Central memory CD8-positive, alpha-beta T cell (primary cell): ENCODE results near the gene PIK3CG.

Experiments used
- ATAC-seq: fragments of 150-1000 bp; cut with Tn5 transposase; replicated peaks from 2 replicates; pipeline ENCODE4 v1.10.0; 2022; ENCODE audit warnings: mild to moderate bottlenecking, moderate FRiP score, moderate number of reproducible peaks; ENCODE audit not compliant: poor library complexity, severe bottlenecking; ENCODE audit errors: extremely low read depth
- DNase-seq, 2 donors: peaks; one replicate each; pipeline ENCODE4 v3.0.0; 2021; ENCODE audit warnings: low spot score in 2 of 2
- H3K27ac Mint-ChIP-seq: one replicate; pipeline ENCODE4 v1.8.0; 2022; ENCODE audit warnings: low read depth, mild to moderate bottlenecking, moderate library complexity, mixed read lengths
- H3K27me3 Mint-ChIP-seq: one replicate; pipeline ENCODE4 v1.8.0; 2022; ENCODE audit warnings: mixed read lengths
- H3K36me3 Mint-ChIP-seq: one replicate; pipeline ENCODE4 v1.8.0; 2022; ENCODE audit warnings: mild to moderate bottlenecking, moderate library complexity, mixed read lengths; ENCODE audit not compliant: insufficient read depth
- H3K4me1 Mint-ChIP-seq: one replicate; pipeline ENCODE4 v1.8.0; 2022; ENCODE audit warnings: mixed read lengths
- H3K4me3 Mint-ChIP-seq: one replicate; pipeline ENCODE4 v1.8.0; 2022; ENCODE audit warnings: mild to moderate bottlenecking, moderate library complexity, mixed read lengths
- H3K9me3 Mint-ChIP-seq: one replicate; pipeline ENCODE4 v1.8.0; 2022; ENCODE audit warnings: mixed read lengths

Gene PIK3CG

DNA sequence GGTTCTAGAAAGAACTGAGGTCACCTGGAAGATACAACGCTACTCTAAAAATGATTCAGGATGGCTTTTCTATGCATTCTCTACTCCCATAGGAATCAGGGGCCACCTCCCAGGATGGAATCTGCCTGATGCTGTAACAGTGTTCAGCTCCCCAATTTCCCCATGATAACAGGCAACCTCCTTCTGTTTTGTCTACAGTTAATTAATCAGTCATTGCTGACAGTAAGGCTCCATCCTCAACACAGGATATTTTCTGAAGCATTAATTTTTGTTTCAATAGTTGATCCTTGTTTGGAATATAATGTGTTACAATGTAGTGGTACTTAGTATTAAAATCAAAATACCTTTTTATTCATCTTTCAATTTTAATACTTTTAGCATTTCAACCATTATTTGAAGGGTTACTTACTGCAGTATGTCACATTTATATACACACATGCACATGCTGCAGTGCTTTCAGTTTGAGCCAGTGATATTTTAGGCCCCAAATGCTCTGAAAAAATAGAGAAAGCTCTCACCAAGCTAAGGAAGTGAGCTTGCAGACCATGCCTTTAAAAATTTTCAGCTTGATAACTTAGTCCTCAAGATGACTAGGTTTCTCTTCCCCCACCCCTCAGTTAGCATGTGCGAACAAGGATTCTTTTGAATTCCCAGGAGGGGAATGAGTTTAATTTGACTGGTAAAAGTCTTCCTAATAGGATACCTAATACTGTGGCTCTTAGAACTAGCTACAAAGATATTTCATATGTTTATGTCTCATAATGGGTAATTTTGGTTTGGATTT lies 592 bp upstream of the PIK3CG start:
- peaks cover 69% of the 10 kb centered on the region for H3K4me1 Mint-ChIP-seq
- peak overlapping the region; percentile 87 for H3K27ac Mint-ChIP-seq
- no peaks in the 10 kb centered on the region for H3K9me3 Mint-ChIP-seq
- peaks cover 18% of the 10 kb centered on the region for H3K36me3 Mint-ChIP-seq
- ATAC-seq (peak; percentile 46), DNase-seq (no peak)
- H3K4me3 Mint-ChIP-seq = peak overlapping the region; percentile 88
- no peaks in the 10 kb centered on the region for H3K27me3 Mint-ChIP-seq

DNA sequence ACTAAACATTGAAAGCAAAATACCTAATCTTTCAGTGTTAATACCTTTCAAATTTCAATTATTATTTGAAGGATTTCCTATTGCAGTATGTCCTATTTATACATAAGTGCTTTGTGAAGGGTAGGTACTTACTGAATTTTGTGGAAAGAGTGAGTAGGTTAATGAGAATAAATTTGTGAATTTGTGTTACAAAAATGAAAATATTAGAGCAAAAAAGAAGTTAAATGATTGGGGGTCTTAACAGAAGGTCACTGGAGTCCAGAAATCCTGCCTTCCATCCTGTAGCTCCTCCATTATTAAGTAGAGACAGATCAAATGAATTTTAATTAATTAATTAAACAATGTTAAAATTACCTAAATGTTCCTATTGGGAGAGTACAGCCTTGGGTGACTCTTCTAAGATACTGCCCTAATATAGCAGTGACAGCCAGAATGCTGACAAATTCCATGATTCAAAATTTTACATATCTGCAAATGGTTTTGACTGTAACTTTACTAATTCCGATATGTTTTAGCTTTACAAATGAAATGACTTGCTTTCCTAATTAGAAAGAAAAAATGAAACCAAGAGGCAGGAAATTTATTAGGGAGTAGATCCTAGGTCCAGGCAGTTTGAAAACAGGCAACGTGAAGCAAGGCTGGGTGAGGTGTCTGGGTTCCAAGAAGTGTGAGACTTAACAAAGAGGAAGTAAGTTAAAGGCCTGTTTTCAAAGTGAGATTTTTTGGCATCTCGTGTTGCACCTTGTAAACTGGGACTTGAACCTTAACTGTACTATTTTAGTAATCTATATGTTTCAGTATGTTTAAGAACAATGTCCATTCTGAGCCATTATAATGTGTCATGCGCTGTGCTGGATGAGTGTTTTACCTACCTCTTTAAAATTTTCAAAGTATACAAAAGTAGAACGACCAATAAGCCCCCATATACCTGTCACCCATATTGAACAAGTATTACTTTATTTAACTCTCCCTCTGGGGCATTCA lies 1.5 kb downstream of the PIK3CG start:
- peak; percentile 24 for ATAC-seq

DNA sequence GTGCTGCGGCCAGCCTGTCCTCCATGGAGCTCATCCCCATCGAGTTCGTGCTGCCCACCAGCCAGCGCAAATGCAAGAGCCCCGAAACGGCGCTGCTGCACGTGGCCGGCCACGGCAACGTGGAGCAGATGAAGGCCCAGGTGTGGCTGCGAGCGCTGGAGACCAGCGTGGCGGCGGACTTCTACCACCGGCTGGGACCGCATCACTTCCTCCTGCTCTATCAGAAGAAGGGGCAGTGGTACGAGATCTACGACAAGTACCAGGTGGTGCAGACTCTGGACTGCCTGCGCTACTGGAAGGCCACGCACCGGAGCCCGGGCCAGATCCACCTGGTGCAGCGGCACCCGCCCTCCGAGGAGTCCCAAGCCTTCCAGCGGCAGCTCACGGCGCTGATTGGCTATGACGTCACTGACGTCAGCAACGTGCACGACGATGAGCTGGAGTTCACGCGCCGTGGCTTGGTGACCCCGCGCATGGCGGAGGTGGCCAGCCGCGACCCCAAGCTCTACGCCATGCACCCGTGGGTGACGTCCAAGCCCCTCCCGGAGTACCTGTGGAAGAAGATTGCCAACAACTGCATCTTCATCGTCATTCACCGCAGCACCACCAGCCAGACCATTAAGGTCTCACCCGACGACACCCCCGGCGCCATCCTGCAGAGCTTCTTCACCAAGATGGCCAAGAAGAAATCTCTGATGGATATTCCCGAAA lies 2.7 kb downstream of the PIK3CG start:
- Mint-ChIP-seq H3K9me3 (no peaks in the 10 kb centered on the region), H3K36me3 (peaks cover 38% of the 10 kb centered on the region), H3K4me1 (peaks cover 64% of the 10 kb centered on the region), H3K27ac (peak overlapping the region; percentile 87), H3K4me3 (peak overlapping the region; percentile 88), H3K27me3 (no peaks in the 10 kb centered on the region)
- DNase-seq (no peak), ATAC-seq (no peak)

More for the DNA sequence above, 1.5 kb downstream of the PIK3CG start:
- no peaks in the 10 kb centered on the region for H3K9me3 Mint-ChIP-seq
- H3K27ac Mint-ChIP-seq = peak overlapping the region; percentile 87
- H3K27me3 Mint-ChIP-seq = no peaks in the 10 kb centered on the region
- H3K4me1 Mint-ChIP-seq = peaks cover 64% of the 10 kb centered on the region
- H3K36me3 Mint-ChIP-seq = peaks cover 26% of the 10 kb centered on the region
- no peak for DNase-seq
- H3K4me3 Mint-ChIP-seq = peak overlapping the region; percentile 88

DNA sequence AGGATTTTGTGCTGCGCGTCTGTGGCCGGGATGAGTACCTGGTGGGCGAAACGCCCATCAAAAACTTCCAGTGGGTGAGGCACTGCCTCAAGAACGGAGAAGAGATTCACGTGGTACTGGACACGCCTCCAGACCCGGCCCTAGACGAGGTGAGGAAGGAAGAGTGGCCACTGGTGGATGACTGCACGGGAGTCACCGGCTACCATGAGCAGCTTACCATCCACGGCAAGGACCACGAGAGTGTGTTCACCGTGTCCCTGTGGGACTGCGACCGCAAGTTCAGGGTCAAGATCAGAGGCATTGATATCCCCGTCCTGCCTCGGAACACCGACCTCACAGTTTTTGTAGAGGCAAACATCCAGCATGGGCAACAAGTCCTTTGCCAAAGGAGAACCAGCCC lies 3.3 kb downstream of the PIK3CG start:
- Mint-ChIP-seq H3K36me3 (peaks cover 43% of the 10 kb centered on the region), H3K4me1 (peaks cover 65% of the 10 kb centered on the region), H3K9me3 (no peaks in the 10 kb centered on the region), H3K4me3 (peak overlapping the region; percentile 88), H3K27me3 (no peaks in the 10 kb centered on the region), H3K27ac (no peak overlapping the region)
- ATAC-seq (no peak), DNase-seq (no peak)

DNA sequence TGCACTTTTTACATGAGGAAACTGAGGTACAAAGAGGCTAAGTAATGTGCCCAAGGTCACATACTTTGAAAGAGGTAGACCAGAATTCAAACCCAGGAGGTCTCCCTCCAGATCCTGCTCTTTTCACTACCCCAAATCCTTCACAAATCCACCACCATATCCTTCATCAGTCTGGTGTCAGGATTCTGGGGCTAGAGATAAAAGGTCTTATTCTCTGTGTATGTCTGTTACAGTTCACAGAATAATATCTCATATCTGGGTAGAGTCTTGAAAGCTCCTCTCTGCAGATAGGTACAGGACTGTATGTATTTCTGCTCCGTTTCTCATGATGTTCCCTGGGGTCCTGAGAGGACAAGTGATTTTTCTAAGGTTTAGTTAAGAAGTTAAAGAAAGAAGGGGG lies 4.9 kb downstream of the PIK3CG start:
- Mint-ChIP-seq H3K9me3 (no peaks in the 10 kb centered on the region), H3K36me3 (peaks cover 59% of the 10 kb centered on the region), H3K4me1 (peaks cover 72% of the 10 kb centered on the region), H3K4me3 (peak overlapping the region; percentile 88), H3K27ac (peak overlapping the region; percentile 84), H3K27me3 (no peaks in the 10 kb centered on the region)
- no peak for DNase-seq
- no peak for ATAC-seq

DNA sequence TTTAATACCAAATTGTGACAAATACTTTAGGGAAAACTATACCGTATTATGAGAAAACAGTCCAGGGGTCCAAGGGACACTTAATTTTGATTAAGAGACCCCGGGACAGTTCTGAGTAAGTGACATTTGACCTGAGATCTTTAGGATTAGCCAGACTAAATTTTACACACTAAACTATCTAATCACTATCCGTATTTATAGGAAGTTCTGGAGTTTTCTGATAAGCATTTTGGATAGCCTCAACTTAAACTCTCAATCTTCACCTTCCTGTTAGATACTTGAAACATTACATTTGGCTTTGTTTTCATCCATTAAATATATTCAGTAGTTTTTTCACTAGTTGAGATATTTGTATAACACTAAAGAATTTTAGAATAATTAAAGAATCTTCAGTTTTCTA lies 5.4 kb downstream of the PIK3CG start:
- Mint-ChIP-seq H3K36me3 (peaks cover 61% of the 10 kb centered on the region), H3K4me1 (peaks cover 72% of the 10 kb centered on the region), H3K9me3 (no peaks in the 10 kb centered on the region), H3K4me3 (peak overlapping the region; percentile 88), H3K27ac (peak overlapping the region; percentile 84), H3K27me3 (no peaks in the 10 kb centered on the region)
- DNase-seq = no peak
- ATAC-seq = no peak

DNA sequence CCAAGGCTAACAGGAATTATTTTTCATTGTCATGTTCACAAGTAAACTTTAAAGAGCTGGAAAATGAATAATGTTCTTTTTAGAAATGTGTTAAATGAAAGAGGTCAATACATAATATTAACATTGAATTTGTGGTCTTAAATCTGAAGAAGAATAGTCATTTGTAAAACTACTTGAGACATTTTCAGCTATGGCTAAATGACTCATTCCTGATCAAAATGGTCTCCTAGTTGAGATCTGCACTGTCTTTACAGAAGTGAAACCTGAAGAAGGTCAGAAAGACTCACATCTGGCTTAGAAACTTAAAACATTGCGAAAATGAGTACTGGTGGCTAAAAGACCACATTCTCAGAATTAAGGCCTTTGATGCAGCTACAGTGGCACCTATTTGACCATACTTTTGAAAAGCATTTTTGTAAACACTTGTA lies 5.9 kb downstream of the PIK3CG start:
- Mint-ChIP-seq H3K9me3 (no peaks in the 10 kb centered on the region), H3K4me1 (peaks cover 71% of the 10 kb centered on the region), H3K36me3 (peaks cover 66% of the 10 kb centered on the region), H3K27me3 (no peaks in the 10 kb centered on the region), H3K27ac (peak overlapping the region; percentile 84), H3K4me3 (peak overlapping the region; percentile 88)
- ATAC-seq (peak; percentile 50), DNase-seq (no peak)

DNA sequence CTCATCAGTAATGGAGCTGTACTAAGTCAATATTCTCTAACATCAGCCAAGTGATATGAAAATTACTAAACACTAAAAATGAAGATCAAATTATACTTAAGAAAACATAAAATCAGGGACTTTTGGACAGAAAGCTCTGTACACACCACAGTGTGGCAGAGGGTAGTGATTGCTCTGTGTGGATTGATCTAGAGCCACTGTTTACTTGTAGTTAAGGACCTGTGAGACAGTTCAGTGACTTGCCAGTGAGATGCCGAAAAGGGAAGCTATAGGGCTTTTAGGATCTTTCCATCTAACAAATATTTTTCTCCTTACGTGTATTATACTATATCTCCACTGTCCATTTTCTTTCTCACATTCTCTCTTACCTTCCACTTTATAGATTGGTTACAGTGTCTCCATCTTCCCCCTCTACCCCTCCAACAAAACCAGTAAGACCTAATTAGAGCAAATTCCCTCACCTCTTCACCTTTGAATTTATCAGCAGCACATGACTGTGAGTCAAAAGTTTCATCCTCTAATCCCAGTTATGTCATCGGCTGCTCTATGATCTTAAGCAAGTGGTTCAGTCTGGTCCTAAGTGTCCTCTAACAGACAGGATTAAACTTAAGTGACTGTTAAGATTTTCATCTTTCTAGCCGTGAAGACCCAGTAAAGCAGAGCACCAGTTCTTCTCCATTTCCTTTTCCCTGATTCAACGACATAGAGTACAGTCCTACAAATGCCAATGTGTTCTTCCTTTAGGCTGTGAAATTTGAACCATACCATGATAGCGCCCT lies 6.9 kb downstream of the PIK3CG start:
- H3K4me3 Mint-ChIP-seq = peak overlapping the region; percentile 88
- H3K27me3 Mint-ChIP-seq = no peaks in the 10 kb centered on the region
- peaks cover 73% of the 10 kb centered on the region for H3K36me3 Mint-ChIP-seq
- peak overlapping the region; percentile 84 for H3K27ac Mint-ChIP-seq
- DNase-seq = no peak
- peak; percentile 55 for ATAC-seq
- H3K4me1 Mint-ChIP-seq = peaks cover 61% of the 10 kb centered on the region
- H3K9me3 Mint-ChIP-seq = no peaks in the 10 kb centered on the region

DNA sequence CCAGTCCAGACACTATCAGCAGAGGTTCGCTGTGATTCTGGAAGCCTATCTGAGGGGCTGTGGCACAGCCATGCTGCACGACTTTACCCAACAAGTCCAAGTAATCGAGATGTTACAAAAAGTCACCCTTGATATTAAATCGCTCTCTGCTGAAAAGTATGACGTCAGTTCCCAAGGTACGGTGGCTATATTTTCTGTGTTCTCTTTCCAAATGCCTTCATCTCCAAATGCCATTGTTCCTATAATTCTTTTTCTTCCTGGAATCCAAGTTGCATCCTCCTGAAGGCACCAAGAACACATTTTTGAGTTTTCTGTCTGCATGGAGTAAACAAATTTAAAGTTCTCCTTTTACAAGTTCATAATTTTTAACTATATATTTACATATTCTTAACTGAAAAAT lies 7.7 kb downstream of the PIK3CG start:
- Mint-ChIP-seq H3K36me3 (peaks cover 78% of the 10 kb centered on the region), H3K4me1 (peaks cover 64% of the 10 kb centered on the region), H3K9me3 (no peaks in the 10 kb centered on the region), H3K4me3 (peak overlapping the region; percentile 88), H3K27me3 (no peaks in the 10 kb centered on the region), H3K27ac (peak overlapping the region; percentile 84)
- ATAC-seq (no peak), DNase-seq (no peak)

DNA sequence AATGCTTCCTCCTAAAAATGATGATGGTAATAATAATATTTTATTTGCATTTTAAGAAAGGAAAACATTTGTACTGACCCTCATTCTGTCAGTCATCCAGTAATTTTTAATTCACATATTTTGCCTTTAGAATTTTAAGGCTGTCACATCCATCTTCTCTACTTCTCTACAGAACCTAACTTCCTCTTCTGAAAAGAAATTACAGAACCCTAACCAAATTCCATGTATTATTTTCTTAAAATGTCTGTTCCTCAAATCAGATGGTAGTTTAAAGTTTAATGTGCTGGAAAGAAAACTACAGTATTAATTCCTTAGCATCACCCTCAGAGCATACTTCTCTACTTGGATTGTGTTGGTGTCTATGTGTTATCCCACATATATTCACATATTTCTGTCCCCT lies 9.0 kb downstream of the PIK3CG start:
- peaks cover 65% of the 10 kb centered on the region for H3K4me1 Mint-ChIP-seq
- no peak for ATAC-seq
- H3K27ac Mint-ChIP-seq = peak overlapping the region; percentile 84
- peaks cover 85% of the 10 kb centered on the region for H3K36me3 Mint-ChIP-seq
- no peaks in the 10 kb centered on the region for H3K9me3 Mint-ChIP-seq
- DNase-seq = no peak
- H3K27me3 Mint-ChIP-seq = no peaks in the 10 kb centered on the region
- H3K4me3 Mint-ChIP-seq = peak overlapping the region; percentile 5

DNA sequence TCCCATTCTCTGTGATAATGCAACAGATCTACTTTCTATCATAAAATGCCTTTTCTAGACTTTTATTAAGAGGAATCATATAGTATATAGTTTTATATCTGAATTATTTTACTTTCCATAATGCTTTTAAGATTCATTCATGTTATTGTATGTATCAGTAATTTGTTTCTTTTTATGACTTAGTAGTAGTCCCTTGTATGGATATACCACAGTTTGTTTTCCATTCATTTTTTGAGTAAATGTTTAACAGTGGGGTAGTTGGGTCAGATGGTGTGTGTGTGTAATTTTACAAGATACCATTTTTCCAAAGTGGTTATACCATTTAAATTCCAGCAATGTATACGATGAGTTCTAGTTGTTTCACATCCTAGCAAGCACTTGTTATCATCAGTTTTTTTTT lies 10.4 kb downstream of the PIK3CG start:
- Mint-ChIP-seq H3K9me3 (no peaks in the 10 kb centered on the region), H3K36me3 (peaks cover 83% of the 10 kb centered on the region), H3K27ac (no peak overlapping the region), H3K4me1 (peaks cover 55% of the 10 kb centered on the region), H3K27me3 (no peaks in the 10 kb centered on the region), H3K4me3 (no peak overlapping the region)
- DNase-seq = no peak
- ATAC-seq = no peak
